HCT116 (cell line): Measurements from ENCODE around the gene TXNDC12.

Source experiments
- CTCF ChIP-seq, 3 experiments: fragments of 200-600 bp in 1 of 3; sonication (generic) in 1 of 3; IDR thresholded peaks in 2 of 3; conservative IDR thresholded peaks in 1 of 3; 2 replicates each; pipeline ENCODE4 v1.5.1; 2012 to 2017; ENCODE audit warnings: low read depth in 2 of 3, low read length in 2 of 3, antibody characterized with exemption in 1 of 3, borderline replicate concordance in 1 of 3, control low read depth in 1 of 3, mild to moderate bottlenecking in 1 of 3, mixed read lengths in 1 of 3, mixed run types in 1 of 3, moderate library complexity in 1 of 3; ENCODE audit not compliant: insufficient read depth in 1 of 3
- EZH2phosphoT487 ChIP-seq: fragments of 200-600 bp; IDR thresholded peaks from 2 replicates; pipeline ENCODE4 v1.6.1; 2018; ENCODE audit warnings: antibody characterized with exemption, borderline replicate concordance
- ZNF274 ChIP-seq: fragments of 200-500 bp; sonication (Bioruptor generic); IDR thresholded peaks from 2 replicates; pipeline ENCODE4 v1.6.1; 2014; ENCODE audit warnings: mild to moderate bottlenecking, low read depth, low read length, inconsistent platforms

- TF ChIP-seq EZH2phosphoT487 (no peak), CTCF (IDR thresholded peaks at IDR 0.05 in 2 of 3, conservative IDR thresholded peaks at IDR 0.05 in 1 of 3; ENCODE audit: borderline replicate concordance in 1 of 3, insufficient read depth in 1 of 3, low read depth in 2 of 3, low read length in 2 of 3) (no peak), ZNF274 (no peak)
These were observed 4.3 kb upstream of the TXNDC12 start for GRCh38 chr1:52059321-52059720.
